PC-9 (cell line): ENCODE measurements around the gene PELI3.

Experiments
- EZH2 ChIP-seq: fragments of 200-600 bp; sonication (generic); IDR thresholded peaks from 2 replicates; pipeline ENCODE4 v1.8.0; 2017; ENCODE audit warnings: antibody characterized with exemption, low read depth
- TF ChIP-seq, protein P1 (sequence below): fragments of 200-600 bp; sonication (generic); conservative IDR thresholded peaks from 2 replicates; pipeline ENCODE4 v1.6.1; 2017; ENCODE audit warnings: mixed run types, antibody characterized with exemption, mild to moderate bottlenecking, moderate library complexity

DNA sequence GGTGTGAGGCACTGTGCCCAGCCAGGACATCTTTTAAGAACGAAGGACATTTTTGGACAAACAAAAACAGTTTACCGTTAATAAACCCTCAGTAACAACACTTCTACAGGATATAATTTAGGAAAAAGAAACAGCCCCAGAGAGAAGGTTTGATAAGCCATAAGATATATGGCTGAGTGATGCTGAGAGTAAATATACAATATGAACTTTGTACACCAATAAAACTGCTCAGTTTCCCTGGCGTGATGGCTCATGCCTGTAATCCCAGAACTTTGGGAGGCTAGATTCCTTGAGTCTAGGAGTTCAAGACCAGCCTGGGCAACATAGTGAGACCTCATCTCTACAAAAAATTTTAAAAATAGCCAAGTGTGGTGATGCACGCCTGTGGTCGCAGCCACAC lies 31.8 kb downstream of the PELI3 start:
- TF ChIP-seq, protein P1, sequence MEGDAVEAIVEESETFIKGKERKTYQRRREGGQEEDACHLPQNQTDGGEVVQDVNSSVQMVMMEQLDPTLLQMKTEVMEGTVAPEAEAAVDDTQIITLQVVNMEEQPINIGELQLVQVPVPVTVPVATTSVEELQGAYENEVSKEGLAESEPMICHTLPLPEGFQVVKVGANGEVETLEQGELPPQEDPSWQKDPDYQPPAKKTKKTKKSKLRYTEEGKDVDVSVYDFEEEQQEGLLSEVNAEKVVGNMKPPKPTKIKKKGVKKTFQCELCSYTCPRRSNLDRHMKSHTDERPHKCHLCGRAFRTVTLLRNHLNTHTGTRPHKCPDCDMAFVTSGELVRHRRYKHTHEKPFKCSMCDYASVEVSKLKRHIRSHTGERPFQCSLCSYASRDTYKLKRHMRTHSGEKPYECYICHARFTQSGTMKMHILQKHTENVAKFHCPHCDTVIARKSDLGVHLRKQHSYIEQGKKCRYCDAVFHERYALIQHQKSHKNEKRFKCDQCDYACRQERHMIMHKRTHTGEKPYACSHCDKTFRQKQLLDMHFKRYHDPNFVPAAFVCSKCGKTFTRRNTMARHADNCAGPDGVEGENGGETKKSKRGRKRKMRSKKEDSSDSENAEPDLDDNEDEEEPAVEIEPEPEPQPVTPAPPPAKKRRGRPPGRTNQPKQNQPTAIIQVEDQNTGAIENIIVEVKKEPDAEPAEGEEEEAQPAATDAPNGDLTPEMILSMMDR, result no peak
- no peak for TF ChIP-seq EZH2
